Activated CD4-positive, CD25-positive, alpha-beta regulatory T cell treated with anti-CD3 and anti-CD28 coated beads, Interleukin-2, amount 50 U/mL, for 24 hours (primary cell): Measurements from ENCODE around the gene PRKAR1B.

Experiments used
- ATAC-seq, 2 donors: fragments of 150-1000 bp; cut with Tn5 transposase; one replicate each; pipeline ENCODE4 v1.10.0; 2021; ENCODE audit warnings: mild to moderate bottlenecking in 1 of 2, moderate library complexity in 1 of 2

PRKAR1B gene

DNA sequence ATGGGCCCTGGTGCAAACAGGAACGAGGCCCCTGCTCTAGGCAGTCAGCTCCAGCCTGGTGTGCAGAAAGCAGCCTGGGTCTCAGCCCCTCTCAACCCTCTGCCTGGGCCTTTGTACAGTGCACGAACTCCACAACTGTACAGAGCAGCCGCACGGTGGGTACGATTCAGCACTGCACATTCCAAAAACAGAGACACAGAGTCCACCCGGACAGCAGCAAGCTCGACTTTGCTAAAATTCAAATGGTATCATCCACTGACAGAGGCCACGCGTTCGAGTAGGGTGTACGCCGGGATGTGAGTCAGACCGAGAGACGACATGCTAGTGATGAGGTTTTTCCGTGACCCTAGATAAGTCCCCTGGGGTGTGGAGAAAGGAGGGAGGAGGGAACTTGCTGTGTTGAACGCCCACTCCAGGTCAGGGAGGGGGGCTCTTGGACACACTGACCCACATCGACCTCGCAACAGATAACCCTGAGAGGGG, 141.8 kb downstream of the PRKAR1B start:
- peak; percentile 76 to 78 for ATAC-seq

DNA sequence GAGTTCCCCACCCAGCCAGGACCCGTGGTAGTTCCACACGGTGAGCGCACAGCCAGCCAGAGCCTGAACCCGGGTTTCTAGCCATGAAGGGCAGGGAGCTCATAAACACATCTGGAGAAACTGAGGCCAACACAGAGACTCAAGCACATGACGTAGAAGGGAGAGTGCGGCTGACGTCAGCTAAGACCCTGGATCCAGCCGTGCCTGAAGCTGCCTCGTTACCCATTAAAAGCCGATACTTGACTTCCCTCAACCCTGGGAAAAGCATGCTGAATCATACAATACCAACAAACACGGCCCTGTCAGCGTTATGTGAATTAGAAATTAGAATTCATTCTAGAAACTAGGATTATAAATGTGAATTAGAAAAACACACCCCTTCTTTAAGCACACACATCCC, 142.3 kb downstream of the PRKAR1B start:
- no peak for ATAC-seq

DNA sequence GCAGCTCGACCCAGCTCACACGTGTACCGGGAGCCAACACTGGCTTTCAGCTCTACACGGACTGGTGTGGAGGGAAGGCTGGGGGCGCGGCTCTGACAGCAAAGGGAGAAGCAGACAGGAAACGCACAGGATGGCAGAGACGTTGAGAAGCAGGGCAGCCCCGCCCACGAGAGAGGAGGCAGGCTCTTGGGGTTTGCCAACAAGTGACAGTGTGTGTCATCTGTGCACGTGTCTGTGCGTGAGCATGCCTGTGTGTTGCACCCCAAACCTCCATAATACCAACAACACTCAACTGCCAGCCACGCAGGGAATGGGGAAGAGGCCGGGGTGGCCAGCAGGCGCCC, 143.0 kb downstream of the PRKAR1B start:
- ATAC-seq = peak; percentile 83 to 86

DNA sequence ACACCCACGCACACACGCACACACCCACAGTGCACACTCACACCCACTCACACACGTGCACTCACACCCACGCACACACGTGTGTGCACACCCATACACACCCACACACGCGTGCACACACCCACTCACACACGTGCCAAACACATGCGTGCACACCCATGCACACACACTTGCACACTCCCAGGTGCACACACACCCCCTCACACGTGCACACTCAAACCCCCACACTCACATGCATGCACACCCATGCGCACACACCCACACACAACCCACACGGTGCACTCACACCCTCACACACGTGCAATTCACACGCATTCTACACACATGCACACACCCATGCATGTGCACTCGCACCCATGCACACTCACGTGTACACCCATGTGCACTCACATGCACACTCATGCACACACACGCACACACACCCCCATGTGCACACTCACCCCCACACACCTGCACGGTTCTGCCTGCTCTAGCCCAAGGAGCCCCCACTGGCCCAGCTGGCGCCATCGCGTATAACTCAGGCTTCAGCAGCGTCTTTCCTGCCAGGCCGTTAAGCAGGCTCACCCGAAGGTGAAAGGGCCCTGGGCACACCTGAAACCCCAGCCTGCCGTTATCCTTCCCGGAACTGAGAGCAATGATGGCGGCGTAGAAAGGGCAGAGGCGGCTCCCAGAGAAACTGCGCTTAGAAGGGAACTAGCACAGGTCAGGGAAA, 143.5 kb downstream of the PRKAR1B start:
- peak; percentile 12 to 13 for ATAC-seq

DNA sequence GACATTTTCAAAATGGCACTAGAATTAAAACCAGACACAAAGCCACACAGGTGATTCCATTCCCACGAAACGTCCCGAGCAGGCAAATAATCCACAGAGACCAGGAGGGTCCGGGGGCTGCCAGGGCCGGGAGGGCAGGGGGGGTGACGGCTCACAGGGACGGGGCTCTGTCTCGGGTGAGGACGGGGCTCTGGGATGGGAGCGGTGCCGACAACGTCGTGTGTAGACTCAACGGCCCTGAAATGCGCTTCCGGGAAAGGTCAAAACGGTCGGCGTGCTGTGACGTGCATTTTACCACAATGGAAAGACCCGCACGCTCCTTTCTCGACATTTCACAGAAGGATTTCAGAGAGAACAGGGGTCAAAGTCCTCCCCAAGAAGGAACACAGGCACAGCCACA, 144.2 kb downstream of the PRKAR1B start:
- ATAC-seq = no peak

DNA sequence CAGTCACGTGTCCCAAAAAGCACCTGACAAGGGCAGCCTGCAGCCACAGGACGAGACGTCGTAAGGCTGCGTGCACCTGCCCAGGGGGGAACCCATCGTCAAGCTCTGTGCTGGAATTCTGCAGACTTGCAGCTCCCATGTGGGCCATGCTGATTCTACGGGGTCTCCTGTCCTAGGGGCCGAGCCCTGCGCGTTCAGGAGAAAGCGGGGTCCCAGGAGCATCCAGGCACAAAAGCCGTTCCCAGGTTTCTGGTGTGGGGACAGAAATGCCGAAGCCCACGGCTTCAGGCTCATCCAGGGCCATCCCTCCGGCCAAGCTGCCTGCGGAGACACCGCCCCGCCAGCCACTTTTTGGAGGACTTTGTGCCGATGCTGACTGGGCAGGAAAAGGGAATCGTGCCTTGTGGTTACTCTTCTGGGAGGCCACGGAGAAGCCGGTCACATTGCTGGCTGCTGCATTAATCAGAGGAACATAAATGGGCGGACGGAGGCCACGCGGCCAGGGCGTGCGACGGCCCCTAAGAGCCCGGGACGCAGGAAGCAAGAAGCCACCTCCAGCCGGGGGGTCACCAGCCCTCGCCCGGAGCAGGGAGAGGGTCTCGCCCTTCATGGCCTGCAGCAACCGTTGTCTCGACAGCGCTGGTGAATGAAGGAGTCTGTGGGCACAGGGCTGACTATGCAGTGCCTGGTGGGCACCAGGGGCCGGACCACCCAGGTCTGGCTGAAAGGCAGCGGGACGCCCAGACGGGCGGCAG, 144.8 kb downstream of the PRKAR1B start:
- no peak for ATAC-seq

DNA sequence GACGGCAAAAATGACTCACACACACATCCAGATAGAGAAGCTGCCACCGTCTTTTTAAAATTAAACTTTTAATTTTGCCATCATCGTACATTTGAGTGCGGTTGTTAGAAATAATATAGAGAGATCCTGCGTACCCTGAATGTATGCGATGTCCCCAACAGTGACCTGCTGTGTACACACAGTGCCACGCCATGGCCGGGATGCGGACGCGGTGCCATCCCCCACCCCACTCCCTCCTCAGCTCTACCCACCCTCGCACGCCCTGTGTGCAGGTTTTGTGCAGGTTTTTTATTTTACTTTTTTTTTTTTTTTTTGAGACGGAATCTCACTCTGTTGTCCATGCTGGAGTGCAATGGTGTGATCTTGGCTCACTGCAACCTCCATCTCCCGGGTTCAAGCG, 148.7 kb downstream of the PRKAR1B start:
- ATAC-seq = no peak

DNA sequence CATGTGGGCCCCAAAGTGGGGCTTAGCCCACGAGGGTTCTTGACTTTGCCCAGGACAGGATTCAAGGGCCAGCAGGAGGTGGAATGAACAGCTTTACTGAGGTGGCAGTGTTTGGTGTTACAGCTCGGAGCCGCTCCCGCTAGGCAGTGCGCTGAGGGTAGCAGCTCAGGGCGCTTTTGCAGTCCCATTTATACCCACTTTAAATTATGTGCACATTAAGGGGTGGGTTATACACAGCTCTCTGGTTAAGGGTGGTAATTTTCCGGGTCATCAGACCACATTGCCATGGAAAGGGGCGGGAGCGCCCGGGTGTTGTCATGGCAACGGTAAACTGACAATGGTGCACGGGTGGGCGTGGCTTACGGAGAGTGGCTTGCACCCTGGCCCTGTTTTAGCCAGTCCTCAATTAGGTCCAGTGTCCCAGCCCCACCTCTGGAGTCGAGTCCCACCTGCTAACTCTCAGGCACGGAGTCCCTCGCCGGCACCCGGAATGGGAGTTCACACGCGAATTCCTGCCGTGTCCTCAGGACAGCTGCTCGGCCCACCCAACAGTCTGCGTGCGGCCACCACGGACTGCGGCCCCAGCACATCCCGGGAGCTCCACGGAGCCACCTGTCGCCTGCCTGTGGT, 149.2 kb downstream of the PRKAR1B start:
- ATAC-seq = no peak

DNA sequence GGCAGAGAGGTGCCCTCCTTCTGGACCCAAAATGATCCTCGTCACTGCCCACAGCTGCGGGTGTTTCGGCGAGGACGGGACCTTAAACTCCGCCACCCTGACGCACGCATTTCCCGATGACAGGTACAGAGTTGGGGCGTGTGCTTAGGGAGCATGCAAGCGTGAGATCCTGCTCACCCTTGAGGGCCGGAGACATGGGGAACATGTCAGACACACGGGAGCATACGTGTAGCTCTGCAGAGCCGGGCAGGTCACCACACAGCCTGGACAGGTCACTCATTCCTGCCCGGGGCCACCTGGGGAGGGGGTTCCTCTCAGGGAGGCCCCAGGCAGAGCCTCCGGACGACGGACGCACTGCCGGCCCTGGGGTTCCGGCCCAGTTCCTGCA, 149.8 kb downstream of the PRKAR1B start:
- ATAC-seq = no peak

DNA sequence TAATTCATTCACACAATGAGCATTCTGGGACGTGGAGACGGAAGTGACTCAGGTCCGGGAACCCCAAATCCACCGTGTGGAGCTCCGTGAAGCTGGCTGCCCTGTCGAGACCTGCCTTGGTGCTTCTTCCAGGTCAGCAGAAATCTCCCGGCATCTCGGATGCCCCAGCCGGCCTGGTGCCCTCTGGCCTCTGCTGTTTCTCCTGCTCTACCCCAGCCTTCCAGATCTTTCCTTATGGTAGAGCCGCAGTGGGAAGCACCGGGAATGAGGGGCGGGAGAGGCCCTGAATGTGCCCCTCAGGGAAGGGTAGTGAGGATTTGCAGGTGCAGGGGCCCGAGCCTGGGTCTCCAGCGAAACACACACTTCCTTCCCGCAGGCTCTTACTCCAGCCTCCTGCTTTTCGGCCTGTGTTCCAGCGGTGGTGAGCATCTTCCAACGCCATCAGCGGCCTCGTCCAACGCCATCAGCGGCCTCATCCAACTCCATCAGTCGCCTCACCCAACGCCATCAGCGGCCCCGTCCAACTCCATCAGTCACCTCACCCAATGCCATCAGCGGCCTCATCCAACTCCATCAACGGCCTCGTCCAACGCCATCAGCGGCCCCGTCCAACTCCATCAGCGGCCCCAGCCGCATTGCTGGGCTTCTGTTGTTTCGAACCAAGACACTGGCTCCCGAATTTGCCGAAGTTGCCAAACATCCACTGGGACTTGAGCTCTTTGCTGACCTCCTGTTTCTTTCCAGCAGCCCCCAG, 150.4 kb downstream of the PRKAR1B start:
- ATAC-seq = no peak

DNA sequence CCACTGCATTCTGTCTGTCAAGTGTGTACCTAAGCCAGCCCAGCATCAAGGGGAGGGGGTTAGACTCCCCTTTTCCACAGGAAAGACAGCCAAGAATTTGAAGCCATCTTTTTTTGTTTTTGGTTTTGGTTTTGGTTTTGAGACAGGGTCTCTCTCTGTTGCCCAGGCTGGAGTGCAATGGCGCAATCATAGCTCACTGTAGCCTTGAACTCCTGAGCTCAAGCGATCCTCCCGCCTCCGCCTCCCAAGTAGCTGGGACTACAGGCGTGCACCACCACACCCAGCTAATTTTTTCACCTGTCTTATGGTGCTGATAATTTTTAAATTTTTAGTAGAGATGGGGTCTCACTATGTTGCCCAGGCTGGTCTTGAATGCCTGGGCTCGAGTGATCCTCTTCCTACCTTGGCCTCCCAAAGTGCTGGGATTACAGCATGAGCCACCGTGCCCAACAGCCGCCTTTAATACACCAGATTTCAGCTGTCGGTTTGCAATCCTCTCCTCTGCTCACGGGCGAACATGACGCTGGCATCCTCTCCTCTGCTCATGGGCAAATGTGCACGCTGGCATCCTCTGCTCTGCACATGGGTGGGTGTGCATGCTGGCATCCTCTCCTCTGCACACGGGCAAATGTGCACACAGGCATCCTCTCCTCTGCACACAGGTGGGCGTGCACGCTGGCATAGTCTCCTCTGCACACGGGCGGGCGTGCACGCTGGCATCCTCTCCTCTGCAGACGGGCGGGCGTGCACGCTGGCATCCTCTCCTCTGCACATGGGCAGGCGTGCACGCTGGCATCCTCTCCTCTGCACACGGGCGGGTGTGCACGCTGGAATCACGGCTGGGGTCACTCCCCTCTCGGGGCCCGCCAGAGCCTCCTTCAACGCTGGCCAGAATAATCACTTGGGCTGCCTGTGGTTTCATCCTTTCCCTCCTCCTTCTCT, 151.4 kb downstream of the PRKAR1B start:
- ATAC-seq = no peak

DNA sequence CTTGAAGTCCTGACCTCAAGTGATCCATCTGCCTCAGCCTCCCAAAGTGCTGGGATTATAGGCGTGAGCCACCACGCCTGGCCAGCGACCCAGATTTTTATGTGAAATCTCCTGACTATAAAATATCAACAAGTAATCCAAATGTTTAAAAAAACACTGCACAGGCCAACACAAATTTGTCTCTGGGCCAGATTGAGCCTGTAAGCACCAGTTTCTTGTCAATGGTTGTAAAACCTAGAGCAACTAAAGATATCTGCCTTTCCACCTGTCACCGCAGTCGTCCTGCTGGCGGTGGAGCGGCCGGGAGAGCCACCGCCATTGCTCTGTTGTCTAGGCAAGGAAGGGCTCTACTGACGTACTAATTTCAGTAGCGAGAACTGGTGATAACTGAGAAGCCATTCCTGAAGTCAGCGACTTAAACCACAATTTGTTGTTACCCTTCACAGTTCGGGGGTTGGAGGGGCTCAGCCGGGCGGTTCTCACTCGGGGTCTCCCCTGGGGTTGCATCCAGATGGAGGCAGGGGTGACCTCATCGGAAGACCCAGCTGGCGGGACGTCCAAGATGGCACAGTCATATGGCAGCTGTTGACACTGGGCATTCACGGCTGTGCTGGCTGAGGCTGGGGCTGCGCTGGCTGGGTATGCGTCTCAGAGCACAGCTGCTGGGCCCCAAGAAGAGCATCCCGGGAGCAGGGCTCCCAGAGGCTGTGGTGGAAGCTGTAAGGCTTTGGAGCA, 152.3 kb downstream of the PRKAR1B start:
- no peak for ATAC-seq

DNA sequence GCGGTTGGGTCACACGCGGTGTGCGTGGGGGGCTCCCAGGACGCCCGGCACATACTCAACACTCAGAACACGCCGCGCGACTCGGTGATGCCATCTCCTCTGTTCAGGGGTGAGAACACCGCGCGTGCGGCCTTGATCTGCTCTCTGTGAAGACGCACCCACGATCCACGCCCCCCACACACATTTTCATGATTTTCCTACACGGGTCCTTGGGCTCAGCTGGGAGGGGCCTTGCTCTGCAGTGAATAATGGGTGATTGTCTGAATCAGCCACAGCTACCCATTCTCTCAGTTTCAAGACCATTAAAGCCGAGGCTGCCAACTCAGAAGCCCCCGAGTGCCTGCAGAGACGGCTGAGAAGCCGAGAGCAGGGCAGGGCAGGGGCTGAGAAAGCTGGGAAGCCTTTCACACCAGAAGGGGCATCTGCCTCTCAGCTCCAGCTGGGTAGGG, 153.1 kb downstream of the PRKAR1B start:
- ATAC-seq = no peak

DNA sequence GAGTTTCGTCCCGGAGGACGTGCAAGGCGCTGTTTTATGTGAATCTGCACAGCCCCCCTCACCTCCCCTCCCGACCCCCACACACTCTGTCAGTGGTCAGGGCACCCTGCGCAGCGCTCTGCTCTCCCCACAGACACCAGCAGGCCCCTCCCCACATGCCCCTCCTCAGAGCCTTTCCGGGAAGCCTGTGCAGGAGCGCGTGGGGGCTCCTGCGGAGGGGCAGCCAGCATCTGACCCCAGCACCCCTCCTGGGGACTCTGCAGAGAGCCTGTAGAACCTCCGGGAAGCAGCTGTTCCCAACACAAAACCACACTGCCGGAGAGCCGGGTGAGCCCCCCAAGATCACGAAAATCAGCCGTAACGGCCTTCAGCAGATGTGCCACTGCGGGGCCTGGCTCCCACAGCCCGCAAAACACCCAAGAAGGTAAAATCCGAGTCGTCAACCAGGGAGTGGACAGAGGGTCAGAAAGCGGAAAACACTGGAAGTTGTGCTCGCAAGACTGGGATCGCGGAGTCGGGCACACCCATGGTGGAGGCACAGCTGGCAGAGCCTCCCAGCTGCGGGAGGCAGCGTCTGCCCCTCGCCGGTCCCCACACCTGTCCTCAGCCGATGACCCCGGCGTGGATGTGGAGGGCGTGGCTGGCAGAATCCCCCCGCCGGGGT, 153.7 kb downstream of the PRKAR1B start:
- no peak for ATAC-seq

DNA sequence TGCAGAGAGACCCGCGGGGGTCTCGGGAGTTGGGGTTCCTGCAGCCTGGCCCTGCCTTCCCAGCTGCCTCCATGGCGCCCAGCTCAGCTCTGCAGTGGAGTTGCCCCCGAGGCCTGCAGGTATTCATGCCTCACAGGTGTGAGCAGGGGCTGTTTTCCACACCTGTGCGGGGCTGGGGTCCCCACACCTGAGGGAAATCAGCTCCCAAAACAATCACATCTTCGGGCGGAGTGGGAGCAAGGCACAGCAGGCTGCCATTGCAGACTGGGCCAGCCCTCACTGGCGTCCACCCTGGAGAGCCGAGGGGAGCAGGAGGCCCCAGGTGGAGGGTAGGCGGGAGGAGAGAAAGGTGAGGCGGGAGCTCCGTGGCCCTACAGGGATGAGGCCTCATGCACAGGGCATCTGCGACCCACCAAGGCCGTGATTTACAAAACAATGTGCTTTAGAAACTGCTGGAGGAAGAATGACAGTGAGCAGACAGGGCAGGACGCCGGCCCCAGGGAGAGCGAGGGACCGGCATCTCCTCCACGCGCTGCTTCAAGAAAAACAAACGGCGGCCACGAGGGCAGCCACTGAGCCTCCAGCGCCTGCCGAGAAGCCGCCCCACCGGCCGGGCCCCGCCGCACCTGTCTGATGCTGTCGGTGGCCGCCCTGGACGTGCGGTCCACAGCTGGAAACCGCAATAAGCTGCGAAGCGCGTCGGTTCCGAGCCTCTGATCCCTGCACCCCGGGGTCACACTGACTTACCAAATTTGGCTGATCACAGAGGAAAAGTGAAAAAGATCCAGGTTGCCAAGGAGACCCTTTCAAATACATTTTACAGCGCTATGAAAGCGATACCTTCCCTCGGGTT, 154.4 kb downstream of the PRKAR1B start:
- no peak for ATAC-seq

DNA sequence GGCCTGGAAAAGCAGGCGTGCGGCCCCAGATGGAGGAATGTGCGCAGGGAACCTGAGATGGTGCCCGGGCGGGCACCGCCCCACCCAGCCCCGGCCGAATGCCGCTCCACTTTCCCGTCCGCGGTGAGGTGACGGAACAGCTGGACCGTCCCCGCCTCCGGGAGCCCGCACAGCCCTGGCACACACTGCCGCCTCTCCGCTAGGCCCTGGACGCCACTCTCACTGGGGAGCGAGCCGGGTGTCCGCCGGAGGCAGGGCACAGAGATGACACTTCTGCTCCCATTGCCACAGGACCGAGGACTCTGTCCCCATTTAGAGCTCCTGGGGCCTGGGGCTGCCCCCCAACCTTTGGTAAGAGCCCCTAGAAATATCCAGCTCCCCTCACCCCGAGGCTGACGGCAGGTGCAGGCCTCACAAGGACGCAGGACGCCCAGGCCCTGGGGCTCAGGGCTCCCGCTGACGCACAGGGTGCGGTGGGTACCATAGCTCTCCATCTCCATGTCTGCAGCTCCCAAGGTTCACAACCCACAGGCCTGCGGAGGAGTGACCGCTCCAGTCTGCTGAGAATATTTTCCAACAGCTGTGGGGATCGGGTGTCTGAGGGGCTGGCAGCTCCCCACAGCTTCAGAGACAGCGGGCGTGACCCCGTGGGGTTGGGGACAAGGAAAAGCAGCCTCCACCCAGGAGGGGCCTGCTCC, 155.2 kb downstream of the PRKAR1B start:
- no peak for ATAC-seq

DNA sequence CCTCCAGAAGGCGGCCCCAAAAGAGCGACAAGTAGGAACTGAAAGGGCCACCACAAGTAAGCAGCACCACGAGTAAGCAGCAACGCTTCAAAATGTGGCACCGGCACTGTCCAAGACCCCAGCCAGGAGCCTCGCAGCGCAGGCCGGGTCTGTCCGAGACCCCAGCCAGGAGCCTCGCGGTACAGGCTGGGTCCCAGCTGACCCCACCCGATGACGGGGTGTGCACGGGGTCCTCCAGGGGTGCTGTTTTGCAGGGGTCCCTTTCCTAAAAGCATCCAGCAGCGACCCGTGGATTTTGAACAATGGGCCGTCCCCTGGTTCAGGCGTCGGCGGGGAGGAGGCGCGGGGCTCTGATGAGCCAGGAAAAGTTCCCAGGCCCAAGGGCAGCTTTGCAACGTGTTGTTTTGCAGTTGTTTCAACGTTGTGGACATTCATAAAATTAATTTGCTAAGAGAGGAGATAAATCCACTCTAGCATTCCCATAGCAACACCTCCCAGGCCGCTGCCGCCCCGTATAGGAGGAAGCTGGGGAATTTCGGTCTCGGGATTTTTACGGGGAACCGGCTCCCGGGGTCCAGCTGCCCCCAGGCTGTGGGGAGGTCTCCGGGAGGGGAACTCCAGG, 155.9 kb downstream of the PRKAR1B start:
- ATAC-seq = no peak

DNA sequence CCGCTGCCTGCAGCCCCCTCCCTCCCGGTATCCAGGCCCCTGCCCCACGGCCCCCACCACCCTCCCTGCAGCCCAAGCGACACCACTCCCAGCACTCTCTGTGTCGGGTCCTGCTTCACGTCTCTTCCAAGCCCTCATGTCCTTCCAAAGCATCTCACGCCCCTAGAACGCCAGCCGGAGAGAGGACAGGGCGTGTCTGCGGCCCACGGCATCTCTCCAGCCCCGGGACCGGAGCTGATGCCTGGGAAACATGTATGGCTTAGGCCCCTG, 156.3 kb downstream of the PRKAR1B start:
- no peak for ATAC-seq
